ENCODE results near the gene MARK1.
"Not testable (repeated sequence)": the region's sequence is repeated elsewhere in the genome, so short reads cannot be mapped to it uniquely, and the experiment has no call there.

MARK1 gene

DNA sequence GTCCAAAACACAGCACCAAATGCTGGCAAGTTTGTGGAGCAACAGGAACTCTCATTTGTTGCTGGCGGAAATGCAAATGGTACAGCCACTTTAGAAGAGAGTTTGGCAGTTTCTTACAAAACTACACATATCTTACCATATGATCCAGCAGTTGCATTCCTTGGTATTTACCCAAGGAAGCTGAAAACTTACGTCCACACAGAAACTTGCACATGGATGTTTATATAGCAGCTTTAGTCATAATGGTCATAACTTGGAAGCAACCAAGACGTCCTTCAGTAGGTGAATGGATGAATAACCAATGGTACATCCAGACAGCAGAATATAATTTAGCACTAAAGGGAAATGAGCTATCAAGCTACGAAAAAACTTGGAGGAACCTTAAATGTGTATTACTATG, 66.4 kb downstream of the MARK1 start:
- Histone ChIP-seq H3K4me1 (no peaks in the 10 kb centered on the region), H3K4me3 (ENCODE audit: low read depth, low read length) (no peak overlapping the region), H3K9me3 (ENCODE audit: control insufficient read depth, low read length) (no peaks in the 10 kb centered on the region), H3K4me2 (ENCODE audit: low read length) (no peak overlapping the region), H3K27ac (no peak overlapping the region), H3K36me3 (ENCODE audit: control insufficient read depth, insufficient read depth, low read length) (no peaks in the 10 kb centered on the region), H3K79me2 (no peaks in the 10 kb centered on the region), H2AFZ (no peak overlapping the region), H3K27me3 (ENCODE audit: control insufficient read depth, insufficient read depth, low read length) (no peaks in the 10 kb centered on the region), H3K9ac (no peak overlapping the region)
- TF ChIP-seq, protein P1, sequence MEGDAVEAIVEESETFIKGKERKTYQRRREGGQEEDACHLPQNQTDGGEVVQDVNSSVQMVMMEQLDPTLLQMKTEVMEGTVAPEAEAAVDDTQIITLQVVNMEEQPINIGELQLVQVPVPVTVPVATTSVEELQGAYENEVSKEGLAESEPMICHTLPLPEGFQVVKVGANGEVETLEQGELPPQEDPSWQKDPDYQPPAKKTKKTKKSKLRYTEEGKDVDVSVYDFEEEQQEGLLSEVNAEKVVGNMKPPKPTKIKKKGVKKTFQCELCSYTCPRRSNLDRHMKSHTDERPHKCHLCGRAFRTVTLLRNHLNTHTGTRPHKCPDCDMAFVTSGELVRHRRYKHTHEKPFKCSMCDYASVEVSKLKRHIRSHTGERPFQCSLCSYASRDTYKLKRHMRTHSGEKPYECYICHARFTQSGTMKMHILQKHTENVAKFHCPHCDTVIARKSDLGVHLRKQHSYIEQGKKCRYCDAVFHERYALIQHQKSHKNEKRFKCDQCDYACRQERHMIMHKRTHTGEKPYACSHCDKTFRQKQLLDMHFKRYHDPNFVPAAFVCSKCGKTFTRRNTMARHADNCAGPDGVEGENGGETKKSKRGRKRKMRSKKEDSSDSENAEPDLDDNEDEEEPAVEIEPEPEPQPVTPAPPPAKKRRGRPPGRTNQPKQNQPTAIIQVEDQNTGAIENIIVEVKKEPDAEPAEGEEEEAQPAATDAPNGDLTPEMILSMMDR (IDR thresholded peaks at IDR 0.05) = no peak

DNA sequence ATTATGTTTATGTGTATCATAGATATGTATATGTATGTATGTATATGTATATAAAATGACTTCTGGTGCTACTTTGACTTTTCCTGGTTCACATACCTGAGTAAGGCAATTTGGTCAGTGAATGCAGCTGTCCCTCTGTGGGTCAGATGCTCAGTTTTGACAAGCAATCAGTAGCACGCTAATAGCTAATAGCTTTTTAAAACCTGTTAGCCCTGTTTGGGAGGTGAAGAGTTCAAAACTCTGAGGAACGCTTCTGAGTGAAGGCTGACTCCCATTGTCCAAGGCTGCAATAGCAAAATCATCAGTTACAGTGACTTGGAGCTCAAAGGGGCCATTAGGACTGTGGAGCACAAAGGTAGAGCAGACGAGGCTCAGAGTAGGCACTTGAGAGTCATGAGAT, 67.2 kb downstream of the MARK1 start:
- TF ChIP-seq, protein P1 (IDR thresholded peaks at IDR 0.05) = no peak
- no peaks in the 10 kb centered on the region for H3K9me3 ChIP-seq (ENCODE audit: control insufficient read depth, low read length)

DNA sequence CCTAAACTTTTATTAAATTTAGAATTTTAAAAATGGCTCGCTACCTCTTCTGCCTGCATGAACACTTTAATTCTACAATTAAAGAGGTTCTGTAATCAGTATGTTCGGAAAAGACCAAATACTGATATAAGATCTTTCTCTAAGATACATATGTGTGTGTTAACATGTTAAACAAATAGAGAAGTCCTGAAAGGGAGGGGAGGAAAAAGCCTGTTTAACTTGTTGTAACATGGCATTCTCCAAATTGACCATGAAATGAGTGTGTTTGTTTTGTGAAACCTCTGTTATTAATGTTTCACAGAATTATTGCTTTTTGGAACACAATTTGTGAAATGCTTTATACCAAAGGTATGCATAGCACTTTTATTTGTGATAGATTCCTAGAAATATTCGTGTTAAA, 77.0 kb downstream of the MARK1 start:
- H3K4me2 ChIP-seq (ENCODE audit: low read length) = no peak overlapping the region
- no peak overlapping the region for H2AFZ ChIP-seq
- H3K4me3 ChIP-seq (ENCODE audit: low read depth, low read length) = no peak overlapping the region
- no peaks in the 10 kb centered on the region for H3K36me3 ChIP-seq (ENCODE audit: control insufficient read depth, insufficient read depth, low read length)
- no peak overlapping the region for H3K27ac ChIP-seq
- no peaks in the 10 kb centered on the region for H3K27me3 ChIP-seq (ENCODE audit: control insufficient read depth, insufficient read depth, low read length)
- H3K9ac ChIP-seq = no peak overlapping the region
- no peaks in the 10 kb centered on the region for H3K79me2 ChIP-seq
- no peaks in the 10 kb centered on the region for H3K9me3 ChIP-seq (ENCODE audit: control insufficient read depth, low read length)
- no peaks in the 10 kb centered on the region for H3K4me1 ChIP-seq
- TF ChIP-seq, protein P1 (IDR thresholded peaks at IDR 0.05) = no peak

More for the DNA sequence above, 67.2 kb downstream of the MARK1 start:
- H3K27ac ChIP-seq = no peak overlapping the region
- H3K4me3 ChIP-seq (ENCODE audit: low read depth, low read length) = no peak overlapping the region
- H3K79me2 ChIP-seq = no peaks in the 10 kb centered on the region
- no peak overlapping the region for H3K9ac ChIP-seq
- no peak overlapping the region for H3K4me2 ChIP-seq (ENCODE audit: low read length)
- H3K36me3 ChIP-seq (ENCODE audit: control insufficient read depth, insufficient read depth, low read length) = no peaks in the 10 kb centered on the region
- no peak overlapping the region for H2AFZ ChIP-seq
- H3K27me3 ChIP-seq (ENCODE audit: control insufficient read depth, insufficient read depth, low read length) = no peaks in the 10 kb centered on the region
- H3K4me1 ChIP-seq = no peaks in the 10 kb centered on the region

DNA sequence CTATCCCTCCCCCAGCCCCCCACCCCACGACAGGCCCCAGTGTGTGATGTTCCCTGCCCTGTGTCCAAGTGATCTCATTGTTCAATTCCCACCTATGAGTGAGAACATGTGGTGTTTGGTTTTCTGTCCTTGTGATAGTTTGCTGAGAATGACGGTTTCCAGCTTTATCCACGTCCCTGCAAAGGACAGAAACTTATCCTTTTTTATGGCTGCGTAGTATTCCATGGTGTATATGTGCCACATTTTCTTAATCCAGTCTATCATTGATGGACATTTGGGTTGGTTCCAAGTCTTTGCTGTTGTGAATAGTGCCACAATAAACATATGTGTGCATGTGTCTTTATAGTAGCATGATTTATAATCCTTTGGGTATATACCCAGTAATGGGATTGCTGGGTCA, 77.7 kb downstream of the MARK1 start:
- not testable (repeated sequence) for H3K4me3 ChIP-seq (ENCODE audit: low read depth, low read length); H2AFZ ChIP-seq; H3K79me2 ChIP-seq; H3K27me3 ChIP-seq (ENCODE audit: control insufficient read depth, insufficient read depth, low read length); H3K36me3 ChIP-seq (ENCODE audit: control insufficient read depth, insufficient read depth, low read length); H3K4me1 ChIP-seq; H3K27ac ChIP-seq; H3K4me2 ChIP-seq (ENCODE audit: low read length); H3K9me3 ChIP-seq (ENCODE audit: control insufficient read depth, low read length); H3K9ac ChIP-seq

DNA sequence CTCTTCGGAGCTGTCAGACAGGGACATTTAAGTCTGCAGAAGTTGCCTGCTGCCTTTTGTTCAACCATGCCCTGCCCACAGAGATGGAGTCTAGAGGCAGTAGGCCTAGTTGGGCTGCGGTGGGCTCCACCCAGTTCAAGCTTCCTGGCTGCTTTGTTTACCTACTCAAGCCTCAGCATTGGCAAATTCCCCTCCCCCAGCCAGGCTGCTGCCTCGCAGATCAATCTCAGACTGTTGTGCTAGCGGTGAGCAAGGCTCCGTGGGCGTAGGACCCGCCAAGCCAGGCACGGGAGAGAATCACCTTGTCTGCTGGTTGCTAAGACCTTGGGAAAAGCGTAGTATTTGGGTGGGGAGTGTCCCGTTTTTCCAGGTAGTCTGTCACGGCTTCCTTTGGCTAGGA, 83.2 kb downstream of the MARK1 start:
- H3K4me3 ChIP-seq (ENCODE audit: low read depth, low read length); H3K79me2 ChIP-seq; H3K9me3 ChIP-seq (ENCODE audit: control insufficient read depth, low read length); H3K27me3 ChIP-seq (ENCODE audit: control insufficient read depth, insufficient read depth, low read length); H3K4me2 ChIP-seq (ENCODE audit: low read length); H2AFZ ChIP-seq; H3K36me3 ChIP-seq (ENCODE audit: control insufficient read depth, insufficient read depth, low read length); H3K4me1 ChIP-seq; H3K27ac ChIP-seq; H3K9ac ChIP-seq: not testable (repeated sequence)

DNA sequence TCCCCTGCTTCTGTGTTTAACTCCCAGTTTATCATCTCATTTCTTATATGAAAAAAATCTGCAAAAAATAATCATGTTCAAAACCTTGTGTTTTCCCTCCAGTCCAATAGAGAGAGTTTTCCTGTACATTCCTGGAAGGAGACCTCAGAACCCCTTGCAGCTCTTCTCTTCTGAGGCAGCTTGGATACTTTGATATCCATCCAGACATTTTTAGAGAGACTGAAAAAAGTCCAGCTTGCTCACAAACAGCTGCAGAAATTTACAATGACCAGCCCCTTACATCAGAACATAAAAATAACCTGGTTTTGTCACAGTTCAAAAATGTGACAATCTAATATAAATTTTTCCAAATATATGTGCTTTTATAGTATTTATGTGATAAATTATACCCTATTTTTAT, 88.9 kb downstream of the MARK1 start:
- H2AFZ ChIP-seq = no peak overlapping the region
- H3K4me1 ChIP-seq = no peaks in the 10 kb centered on the region
- no peaks in the 10 kb centered on the region for H3K79me2 ChIP-seq
- H3K9me3 ChIP-seq (ENCODE audit: control insufficient read depth, low read length) = no peaks in the 10 kb centered on the region
- TF ChIP-seq, protein P1 (IDR thresholded peaks at IDR 0.05) = no peak
- no peak overlapping the region for H3K27ac ChIP-seq
- no peak overlapping the region for H3K4me3 ChIP-seq (ENCODE audit: low read depth, low read length)
- H3K9ac ChIP-seq = no peak overlapping the region
- no peaks in the 10 kb centered on the region for H3K27me3 ChIP-seq (ENCODE audit: control insufficient read depth, insufficient read depth, low read length)
- no peaks in the 10 kb centered on the region for H3K36me3 ChIP-seq (ENCODE audit: control insufficient read depth, insufficient read depth, low read length)
- H3K4me2 ChIP-seq (ENCODE audit: low read length) = no peak overlapping the region

Data from parathyroid adenoma (tissue), 2 donors.